NCI-H187 treated with DMSO at 0.1 percent for 48 hours (cell line): Measurements from ENCODE around the gene B4GALT6.
"Not testable (repeated sequence)": the region's sequence is repeated elsewhere in the genome, so short reads cannot be mapped to it uniquely, and the experiment has no call there.

Experiments
- DNase-seq: peaks from one replicate; lab custom pipeline; 2025; lab: John Stamatoyannopoulos, UW

The B4GALT6 gene, protein sequence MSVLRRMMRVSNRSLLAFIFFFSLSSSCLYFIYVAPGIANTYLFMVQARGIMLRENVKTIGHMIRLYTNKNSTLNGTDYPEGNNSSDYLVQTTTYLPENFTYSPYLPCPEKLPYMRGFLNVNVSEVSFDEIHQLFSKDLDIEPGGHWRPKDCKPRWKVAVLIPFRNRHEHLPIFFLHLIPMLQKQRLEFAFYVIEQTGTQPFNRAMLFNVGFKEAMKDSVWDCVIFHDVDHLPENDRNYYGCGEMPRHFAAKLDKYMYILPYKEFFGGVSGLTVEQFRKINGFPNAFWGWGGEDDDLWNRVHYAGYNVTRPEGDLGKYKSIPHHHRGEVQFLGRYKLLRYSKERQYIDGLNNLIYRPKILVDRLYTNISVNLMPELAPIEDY

GRCh38 chr18:31684279-31685096 is at the start of gene B4GALT6:
Gene B4GALT6 (minus strand): TSS chr18:31684581. CDS start chr18:31684426, 155 bp downstream.
- no peak for DNase-seq

DNA sequence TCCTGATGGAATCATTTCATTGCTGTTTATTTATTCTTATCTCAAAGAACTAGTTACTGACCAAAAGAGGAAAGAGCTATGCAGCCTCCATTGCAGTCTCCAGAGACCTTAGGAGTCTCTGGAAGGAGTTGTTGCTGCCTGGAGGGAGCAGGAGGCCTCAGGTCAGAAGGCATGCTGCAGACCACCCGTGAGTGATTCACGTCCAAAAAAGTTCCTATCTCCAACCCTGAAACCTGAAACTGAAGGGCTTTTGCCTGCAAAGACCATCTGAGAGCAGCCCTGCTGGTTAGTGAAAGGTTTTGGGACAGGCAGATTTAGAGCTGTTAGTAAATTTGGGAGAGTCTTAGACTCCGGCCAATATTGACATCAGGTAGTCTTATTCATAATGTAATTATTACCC is 47.2 kb upstream of the B4GALT6 start:
- DNase-seq: no peak

DNA sequence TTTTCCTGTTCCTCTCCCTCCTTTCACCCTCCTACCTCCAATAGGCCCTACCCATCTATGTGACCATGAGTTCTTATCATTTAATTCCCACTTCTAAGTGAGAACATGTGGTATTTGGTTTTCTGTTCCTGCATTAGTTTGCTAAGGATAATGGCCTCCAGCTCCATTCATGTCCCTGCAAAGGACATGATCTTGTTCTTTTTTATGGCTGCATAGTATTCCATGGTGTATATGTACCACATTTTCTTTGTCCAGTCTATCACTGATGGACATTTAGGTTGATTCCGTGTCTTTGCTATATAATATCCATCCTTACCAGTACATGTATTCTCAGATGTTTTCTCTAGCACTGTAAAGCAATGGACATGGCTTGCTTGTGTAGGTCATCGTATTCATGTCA is 44.8 kb upstream of the B4GALT6 start:
- not testable (repeated sequence) for DNase-seq

GRCh38 chr18:31723990-31724711 is 39.8 kb upstream of the B4GALT6 start:
- DNase-seq: no peak

DNA sequence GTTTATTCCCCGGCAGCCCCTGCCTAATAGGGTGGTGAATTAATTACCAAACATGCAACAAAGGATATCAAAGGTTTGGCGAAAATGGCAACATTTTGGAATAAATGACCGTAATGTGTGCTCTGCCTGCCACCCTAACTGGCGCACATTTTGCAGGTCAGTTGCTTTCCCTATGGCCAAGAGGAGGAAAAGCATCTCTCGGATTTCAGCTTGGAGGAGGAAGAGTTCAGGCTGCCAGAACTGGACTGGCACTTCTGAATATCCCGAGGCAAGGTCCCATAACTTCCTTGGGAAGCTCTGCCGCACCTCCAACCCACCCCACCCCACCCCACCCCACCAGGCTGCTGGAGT is 39.2 kb upstream of the B4GALT6 start:
- DNase-seq: no peak

DNA sequence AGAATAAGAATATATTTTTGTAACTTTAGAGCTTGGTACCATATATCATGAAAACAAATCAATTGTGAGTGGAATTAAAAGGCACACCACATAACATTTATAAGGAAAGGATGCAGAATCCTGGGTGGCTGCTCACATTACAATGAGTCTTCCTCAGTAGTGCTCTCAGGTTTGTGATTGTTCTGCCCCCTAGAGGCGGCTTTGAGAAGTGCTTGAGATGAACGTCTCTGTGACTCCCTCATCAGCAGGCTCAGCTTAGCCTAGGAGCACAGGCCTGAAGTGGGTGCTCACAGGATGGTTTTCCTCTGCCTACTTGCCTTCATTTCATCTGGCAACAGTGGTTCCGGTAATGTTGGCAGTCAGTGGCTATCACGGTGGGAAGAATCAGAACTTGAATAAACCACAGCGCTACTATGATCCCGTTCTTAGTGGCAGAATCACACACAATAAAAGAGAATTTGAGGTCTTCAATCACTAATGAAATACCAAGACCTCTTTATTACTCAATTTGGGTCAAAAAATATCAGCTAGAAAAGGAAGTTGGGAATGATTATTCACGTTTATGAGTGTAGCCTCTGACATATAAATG is 38.1 kb upstream of the B4GALT6 start:
- DNase-seq: no peak

GRCh38 chr18:31721601-31722000 is 37.2 kb upstream of the B4GALT6 start:
- DNase-seq: no peak

- DNase-seq: no peak
Measured at GRCh38 chr18:31720867-31721266, 36.5 kb upstream of the B4GALT6 start.

- no peak for DNase-seq
Measured at GRCh38 chr18:31719363-31720006, 35.1 kb upstream of the B4GALT6 start.

DNA sequence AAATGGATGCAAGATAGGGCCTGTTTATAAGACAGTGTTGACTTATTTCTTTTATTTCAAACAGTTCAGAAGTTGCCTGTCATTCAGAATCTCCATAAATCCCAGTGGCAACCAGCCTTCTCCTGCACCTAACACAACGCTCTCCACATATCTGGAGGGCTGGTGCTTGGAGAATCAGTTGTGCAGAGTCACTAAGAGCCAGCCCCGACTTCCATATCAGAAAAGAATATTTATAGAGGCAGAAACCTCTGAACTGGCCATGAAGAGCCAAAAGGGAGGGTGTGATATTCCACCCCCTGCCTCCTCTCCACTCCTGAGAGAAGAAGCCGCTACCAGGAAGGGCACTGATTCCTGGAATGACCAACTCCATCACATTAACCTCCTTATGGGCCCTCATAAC is 34.0 kb upstream of the B4GALT6 start:
- no peak for DNase-seq

GRCh38 chr18:31716362-31716761 is 32.0 kb upstream of the B4GALT6 start:
- DNase-seq: no peak

DNA sequence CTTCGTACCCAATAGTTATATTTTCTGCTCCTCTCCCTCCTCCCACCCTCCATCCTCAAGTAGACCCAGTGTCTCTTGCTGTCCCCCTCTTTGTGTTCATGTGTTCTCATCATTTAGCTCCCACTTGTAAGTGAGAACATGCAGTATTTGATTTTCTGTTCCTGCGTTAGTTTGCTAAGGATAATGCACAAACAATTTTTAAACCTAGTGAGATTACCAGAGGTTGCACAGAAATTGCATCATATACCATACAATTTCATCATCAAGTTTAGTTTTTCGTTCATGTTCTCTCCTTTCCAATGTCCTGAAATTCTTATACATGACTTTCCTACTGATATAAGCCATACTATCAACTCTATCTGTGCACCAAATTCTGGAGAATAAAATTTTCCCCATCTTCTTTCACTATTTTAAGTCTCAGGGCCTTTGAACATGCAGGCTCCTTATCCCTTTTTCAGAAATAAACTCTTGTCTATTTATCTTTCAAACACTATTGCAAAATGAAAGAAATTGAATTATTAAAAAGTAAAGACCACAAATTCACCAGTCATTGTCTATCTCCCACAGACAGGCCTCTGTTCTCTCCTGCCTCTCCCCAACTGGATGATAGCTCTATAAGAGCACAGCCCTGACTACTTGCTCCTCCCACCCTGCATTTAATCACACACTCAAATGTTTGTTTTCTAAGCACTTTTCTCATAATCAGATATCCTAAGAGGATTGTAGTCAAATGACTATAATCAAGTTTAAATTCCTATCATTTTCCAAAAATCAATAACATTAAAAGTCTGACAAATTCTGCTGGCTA is 27.2 kb upstream of the B4GALT6 start:
- no peak for DNase-seq

- DNase-seq: no peak
Measured at GRCh38 chr18:31710826-31711225, 26.4 kb upstream of the B4GALT6 start.

DNA sequence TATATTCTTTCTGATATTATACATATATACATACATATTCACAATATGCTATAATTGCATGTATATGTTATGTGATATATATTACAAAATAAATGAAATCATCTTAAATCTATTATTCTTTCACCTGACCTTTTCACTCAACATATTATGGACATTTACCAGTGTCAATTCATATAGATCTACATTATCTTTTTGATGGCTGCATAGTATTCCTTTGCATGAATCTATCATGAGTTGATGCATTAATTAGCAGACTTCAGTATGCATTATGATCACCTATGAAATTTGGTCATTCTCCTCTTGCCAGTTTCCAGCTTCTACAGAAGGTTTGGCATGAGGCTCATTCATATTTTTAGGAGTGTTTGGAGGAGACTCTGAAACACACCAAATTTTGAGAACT is 23.4 kb upstream of the B4GALT6 start:
- no peak for DNase-seq

DNA sequence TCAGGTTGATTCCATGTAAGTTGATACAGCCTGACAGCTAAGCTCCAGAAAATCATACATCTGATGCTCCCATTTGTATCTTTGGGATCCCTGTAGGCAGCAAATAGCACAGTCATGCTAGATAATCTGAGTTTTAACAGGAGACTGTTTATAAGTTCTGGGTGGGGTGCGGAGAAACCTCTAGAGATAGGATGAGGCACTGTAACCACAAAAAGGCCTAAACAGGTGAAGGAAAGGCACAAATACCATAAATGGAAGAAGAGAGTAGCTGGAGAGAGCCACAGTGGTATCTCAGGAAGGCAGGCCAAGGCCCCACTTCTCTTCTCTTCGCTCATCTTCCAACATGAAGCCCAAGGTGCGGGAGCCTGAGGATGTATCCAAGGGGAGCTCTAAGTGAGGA is 18.1 kb upstream of the B4GALT6 start:
- no peak for DNase-seq

DNA sequence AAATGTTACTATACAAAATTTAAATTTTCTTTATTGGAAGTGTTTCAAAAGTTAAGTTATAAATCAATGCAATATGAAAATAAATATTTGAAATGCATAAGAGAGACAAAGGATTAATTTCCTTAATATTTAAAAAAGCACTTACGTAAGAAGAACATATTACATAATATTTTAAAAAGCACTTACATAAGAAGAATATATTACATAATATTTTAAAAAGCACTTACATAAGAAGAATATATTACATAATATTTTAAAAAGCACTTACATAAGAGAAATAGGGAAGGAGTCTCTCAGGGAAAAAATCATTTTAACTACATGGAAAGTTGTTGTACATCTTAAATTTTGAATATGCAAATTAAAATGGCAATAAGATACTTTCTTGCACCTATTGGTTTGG is 17.4 kb upstream of the B4GALT6 start:
- no peak for DNase-seq

GRCh38 chr18:31700990-31701389 is 16.6 kb upstream of the B4GALT6 start:
- no peak for DNase-seq

DNA sequence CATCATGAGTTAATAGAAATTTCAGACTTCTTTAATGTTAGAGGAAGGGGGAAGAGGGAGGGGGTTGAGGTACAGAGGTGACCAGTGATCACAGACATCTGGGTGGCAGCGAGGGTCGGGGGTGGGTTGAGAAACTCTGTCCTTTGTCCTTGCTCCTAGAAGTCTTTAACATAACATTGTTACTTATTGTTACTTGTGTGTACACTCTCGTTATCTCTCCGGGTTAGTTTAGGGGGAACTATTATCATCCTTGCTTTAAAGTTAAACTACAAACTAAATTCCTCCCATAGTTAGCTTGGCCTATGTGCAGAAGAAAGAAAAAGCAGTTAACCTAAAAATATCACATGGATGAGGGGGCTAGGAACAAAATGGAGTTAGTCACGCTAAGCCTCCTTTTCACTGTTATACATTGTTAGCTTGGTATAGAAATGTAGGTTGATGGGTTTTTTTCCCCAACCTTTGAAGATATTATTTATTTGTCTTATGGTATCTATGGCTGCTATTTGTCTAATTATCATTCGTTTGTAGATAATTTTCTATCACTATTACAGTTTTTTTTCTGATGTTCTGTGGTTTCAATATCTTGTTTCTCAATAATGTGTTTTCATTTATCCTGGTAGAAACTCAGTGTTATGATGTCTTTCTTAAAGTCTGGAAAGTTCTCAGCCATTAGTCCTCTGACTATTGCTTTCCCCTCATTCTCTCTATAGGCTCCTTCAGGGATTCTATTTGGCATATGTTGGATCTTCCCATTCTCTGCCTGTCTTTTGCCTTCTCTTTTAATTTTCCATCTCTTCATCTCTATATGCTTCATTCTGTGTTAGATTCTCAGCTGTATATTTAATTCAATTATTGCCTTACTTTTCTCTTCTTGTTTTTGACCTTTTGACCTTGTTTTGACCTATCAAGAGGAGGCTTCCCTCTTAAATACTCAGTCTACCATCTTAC is 13.2 kb upstream of the B4GALT6 start:
- DNase-seq: no peak

- no peak for DNase-seq
Measured at GRCh38 chr18:31695989-31696388, 11.6 kb upstream of the B4GALT6 start.

DNA sequence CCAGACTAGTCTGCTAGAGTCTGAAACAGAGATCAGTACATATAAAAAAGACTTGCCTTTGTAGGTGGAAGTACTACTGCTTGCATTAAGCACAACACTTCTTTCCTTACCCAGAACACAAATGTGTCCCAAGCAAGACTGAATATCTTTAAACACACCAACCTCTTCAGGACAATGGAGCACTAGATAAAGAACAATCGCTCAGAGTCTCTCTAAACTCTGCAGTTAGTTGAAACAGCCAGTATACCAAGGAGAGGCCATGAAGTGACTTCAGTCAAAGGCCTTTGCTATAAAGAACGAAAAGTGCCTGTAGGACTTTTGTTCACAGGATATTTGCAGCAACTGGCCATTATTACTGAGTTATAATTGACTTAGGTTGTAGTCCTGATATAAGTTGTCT is 9.9 kb upstream of the B4GALT6 start:
- DNase-seq: no peak
